Glutamatergic neuron (in vitro differentiated cells): Measurements from ENCODE around the gene BAX. TPM values are rescaled to one million over a fixed set of nuclear protein-coding genes. Genes with fewer than 3 reads are reported as not detected.
"Not testable (repeated sequence)": the region's sequence is repeated elsewhere in the genome, so short reads cannot be mapped to it uniquely, and the experiment has no call there.

Experiments
- DNase-seq: peaks from one replicate; pipeline ENCODE4 v3.0.0; 2022
- H3K27ac Mint-ChIP-seq: one replicate; pipeline ENCODE4 v1.8.0; 2020; ENCODE audit warnings: mild to moderate bottlenecking, mixed read lengths, inconsistent platforms; ENCODE audit not compliant: unreplicated experiment
- H3K27me3 Mint-ChIP-seq: one replicate; pipeline ENCODE4 v1.8.0; 2020; ENCODE audit warnings: mild to moderate bottlenecking, moderate library complexity, mixed read lengths, inconsistent platforms; ENCODE audit not compliant: unreplicated experiment
- H3K36me3 Mint-ChIP-seq: one replicate; pipeline ENCODE4 v1.8.0; 2020; ENCODE audit warnings: mild to moderate bottlenecking, mixed read lengths, inconsistent platforms; ENCODE audit not compliant: unreplicated experiment
- H3K4me1 Mint-ChIP-seq: one replicate; pipeline ENCODE4 v1.8.0; 2020; ENCODE audit warnings: mild to moderate bottlenecking, low read depth, mixed read lengths, inconsistent platforms; ENCODE audit not compliant: unreplicated experiment
- H3K4me3 Mint-ChIP-seq: one replicate; pipeline ENCODE4 v1.8.0; 2020; ENCODE audit warnings: mild to moderate bottlenecking, mixed read lengths, inconsistent platforms; ENCODE audit not compliant: unreplicated experiment
- H3K9me3 Mint-ChIP-seq: one replicate; pipeline ENCODE4 v1.8.0; 2020; ENCODE audit warnings: mild to moderate bottlenecking, moderate library complexity, mixed read lengths, inconsistent platforms; ENCODE audit not compliant: unreplicated experiment
- long read RNA-seq: library from polyadenylated mRNA; unstranded; transcript quantifications from one replicate; pipeline ENCODE4 v2.0.0, GENCODE V29; 2020; ENCODE audit not compliant: unreplicated experiment
- total RNA-seq: library from RNA; stranded (reverse); fragmentation: NEBNext Ultra II Directional; extraction: Animal tissue kit (Norgen Biotek cat#: 25700); gene quantifications from one replicate; pipeline ENCODE4 v1.2.1, GENCODE V29; 2021; ENCODE audit not compliant: unreplicated experiment
- TF ChIP-seq, protein P1 (sequence below): fragments of 200-600 bp; sonication (generic); IDR thresholded peaks from one replicate; pipeline ENCODE4 v1.5.0; 2021; ENCODE audit not compliant: partially characterized antibody, unreplicated experiment

BAX gene
- 87.7 TPM for total RNA-seq
- long read RNA-seq, partial matches to known transcripts, result 1 of 3 reads
- long read RNA-seq, other reads (novel, unspliced or antisense), result 0 of 3 reads

DNA sequence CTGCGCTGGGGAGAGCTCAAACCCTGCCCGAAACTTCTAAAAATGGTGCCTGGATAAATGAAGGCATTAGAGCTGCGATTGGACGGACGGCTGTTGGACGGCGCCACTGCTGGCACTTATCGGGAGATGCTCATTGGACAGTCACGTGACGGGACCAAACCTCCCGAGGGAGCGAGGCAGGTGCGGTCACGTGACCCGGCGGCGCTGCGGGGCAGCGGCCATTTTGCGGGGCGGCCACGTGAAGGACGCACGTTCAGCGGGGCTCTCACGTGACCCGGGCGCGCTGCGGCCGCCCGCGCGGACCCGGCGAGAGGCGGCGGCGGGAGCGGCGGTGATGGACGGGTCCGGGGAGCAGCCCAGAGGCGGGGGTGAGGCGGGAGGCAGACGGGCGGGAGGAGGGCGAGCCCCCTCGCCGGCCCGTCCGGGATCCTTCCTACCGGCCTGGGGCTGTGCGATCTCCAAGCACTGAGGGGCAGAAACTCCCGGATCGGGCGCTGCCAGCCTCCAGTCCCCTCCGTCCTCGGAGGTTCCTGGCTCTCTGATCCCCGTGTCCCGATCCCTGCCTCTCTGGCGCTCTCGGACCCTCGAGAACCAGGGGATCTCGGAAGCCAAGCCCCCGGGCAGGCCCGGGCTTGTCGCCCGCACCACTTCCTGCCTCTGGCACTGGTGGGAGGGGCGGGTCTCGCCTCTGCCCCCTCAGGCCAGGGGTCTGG is at the start of gene BAX:
Gene BAX, plus strand, starts transcription at position 281 of the 713 bp plus-strand sequence. Its CDS starts 54 bp downstream, at position 335.
- DNase-seq, result peak; percentile 99
- H3K9me3 Mint-ChIP-seq, result peaks cover 8% of the 10 kb centered on the region
- peaks cover 6% of the 10 kb centered on the region for H3K27me3 Mint-ChIP-seq
- H3K4me1 Mint-ChIP-seq, result peaks cover 13% of the 10 kb centered on the region
- H3K27ac Mint-ChIP-seq, result peak within 1 kb of the TSS; percentile 91
- no peaks in the 10 kb centered on the region for H3K36me3 Mint-ChIP-seq
- TF ChIP-seq, protein P1, sequence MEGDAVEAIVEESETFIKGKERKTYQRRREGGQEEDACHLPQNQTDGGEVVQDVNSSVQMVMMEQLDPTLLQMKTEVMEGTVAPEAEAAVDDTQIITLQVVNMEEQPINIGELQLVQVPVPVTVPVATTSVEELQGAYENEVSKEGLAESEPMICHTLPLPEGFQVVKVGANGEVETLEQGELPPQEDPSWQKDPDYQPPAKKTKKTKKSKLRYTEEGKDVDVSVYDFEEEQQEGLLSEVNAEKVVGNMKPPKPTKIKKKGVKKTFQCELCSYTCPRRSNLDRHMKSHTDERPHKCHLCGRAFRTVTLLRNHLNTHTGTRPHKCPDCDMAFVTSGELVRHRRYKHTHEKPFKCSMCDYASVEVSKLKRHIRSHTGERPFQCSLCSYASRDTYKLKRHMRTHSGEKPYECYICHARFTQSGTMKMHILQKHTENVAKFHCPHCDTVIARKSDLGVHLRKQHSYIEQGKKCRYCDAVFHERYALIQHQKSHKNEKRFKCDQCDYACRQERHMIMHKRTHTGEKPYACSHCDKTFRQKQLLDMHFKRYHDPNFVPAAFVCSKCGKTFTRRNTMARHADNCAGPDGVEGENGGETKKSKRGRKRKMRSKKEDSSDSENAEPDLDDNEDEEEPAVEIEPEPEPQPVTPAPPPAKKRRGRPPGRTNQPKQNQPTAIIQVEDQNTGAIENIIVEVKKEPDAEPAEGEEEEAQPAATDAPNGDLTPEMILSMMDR, result no peak
- peak within 1 kb of the TSS; percentile 88 for H3K4me3 Mint-ChIP-seq

DNA sequence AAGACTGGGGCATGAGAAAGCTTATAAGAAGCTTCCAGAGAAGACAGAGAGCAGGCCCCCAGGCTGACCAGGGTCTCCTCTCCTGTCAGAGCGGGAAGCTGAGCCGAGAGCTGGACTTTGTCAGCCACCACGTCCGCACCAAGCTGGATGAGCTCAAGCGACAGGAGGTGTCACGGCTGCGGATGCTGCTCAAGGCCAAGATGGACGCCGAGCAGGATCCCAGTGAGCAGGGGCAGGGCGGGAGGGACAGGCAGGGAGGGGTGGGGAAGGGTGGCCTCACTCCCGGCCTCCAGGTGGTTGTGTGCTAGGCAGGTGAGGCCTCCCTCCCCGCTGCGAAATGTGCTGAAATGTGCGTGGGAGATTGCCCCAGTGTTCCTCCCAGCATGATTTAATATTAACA is 49.0 kb upstream of the BAX start:
- DNase-seq, result no peak
- TF ChIP-seq, protein P1, result no peak
- Mint-ChIP-seq H3K4me1 (peaks cover 5% of the 10 kb centered on the region), H3K36me3 (no peaks in the 10 kb centered on the region), H3K9me3 (peaks cover 3% of the 10 kb centered on the region), H3K27ac (no peak overlapping the region), H3K4me3 (no peak overlapping the region), H3K27me3 (peaks cover 1% of the 10 kb centered on the region)

- DNase-seq, result no peak
- TF ChIP-seq, protein P1, result no peak
- H3K4me1 Mint-ChIP-seq, result no peaks in the 10 kb centered on the region
- H3K27ac Mint-ChIP-seq, result no peak overlapping the region
- H3K9me3 Mint-ChIP-seq, result peaks cover 3% of the 10 kb centered on the region
- H3K4me3 Mint-ChIP-seq, result no peak overlapping the region
- peaks cover 1% of the 10 kb centered on the region for H3K27me3 Mint-ChIP-seq
- no peaks in the 10 kb centered on the region for H3K36me3 Mint-ChIP-seq
Observed at GRCh38 chr19:48906324-48906723, 48.4 kb upstream of the BAX start.

GRCh38 chr19:48907671-48908070 is 47.0 kb upstream of the BAX start:
- no peaks in the 10 kb centered on the region for H3K4me1 Mint-ChIP-seq
- DNase-seq, result no peak
- no peak overlapping the region for H3K4me3 Mint-ChIP-seq
- H3K27me3 Mint-ChIP-seq, result peaks cover 1% of the 10 kb centered on the region
- TF ChIP-seq, protein P1, result no peak
- no peak overlapping the region for H3K27ac Mint-ChIP-seq
- H3K36me3 Mint-ChIP-seq, result no peaks in the 10 kb centered on the region
- peaks cover 1% of the 10 kb centered on the region for H3K9me3 Mint-ChIP-seq

DNA sequence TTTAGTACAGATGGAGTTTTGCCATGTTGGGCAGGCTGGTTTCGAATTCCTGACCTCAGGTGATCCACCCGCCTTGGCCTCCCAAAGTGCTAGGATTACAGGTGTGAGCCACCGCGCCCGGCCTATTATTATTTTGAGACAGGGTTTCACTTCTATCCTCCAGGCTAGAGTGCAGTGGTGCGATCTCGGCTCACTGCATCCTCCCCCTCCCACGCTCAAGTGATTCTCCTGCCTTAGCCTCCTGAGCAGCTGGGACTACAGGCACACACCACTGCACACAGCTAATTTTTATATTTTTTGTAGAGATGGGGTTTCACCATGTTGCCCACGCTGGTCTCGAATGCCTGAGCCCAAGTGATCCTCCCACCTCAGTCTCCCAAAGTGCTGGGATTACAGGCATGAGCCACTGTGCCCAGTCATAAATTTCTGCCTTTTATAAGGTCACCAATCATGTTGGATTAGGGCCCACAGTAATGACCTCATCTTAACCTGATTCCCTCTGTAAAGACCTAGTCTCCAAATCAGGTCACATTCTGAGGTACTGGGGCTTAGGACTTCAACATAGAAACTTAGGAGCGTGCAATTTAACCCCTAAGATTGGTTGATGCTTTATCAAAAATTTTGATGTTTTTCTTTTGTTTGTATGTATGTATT is 45.1 kb upstream of the BAX start:
- DNase-seq, H3K36me3 Mint-ChIP-seq, H3K4me3 Mint-ChIP-seq, H3K9me3 Mint-ChIP-seq, H3K4me1 Mint-ChIP-seq, H3K27me3 Mint-ChIP-seq, H3K27ac Mint-ChIP-seq: not testable (repeated sequence)
